Fibroblast of lung (primary cell): ENCODE data around the gene KIF19.

Source experiments
- CTCF ChIP-seq, 2 donors: IDR thresholded peaks in 1 of 2; conservative IDR thresholded peaks in 1 of 2; 1 replicate in 1 of 2; 2 replicates in 1 of 2; pipeline ENCODE4 v1.5.1; 2011 to 2012; ENCODE audit warnings: low read length in 2 of 2, control low read depth in 1 of 2, inconsistent platforms in 1 of 2, low read depth in 1 of 2, mild to moderate bottlenecking in 1 of 2
- EZH2 ChIP-seq: IDR thresholded peaks from 2 replicates; pipeline ENCODE4 v1.5.1; 2012; ENCODE audit warnings: low read length, control low read depth, mild to moderate bottlenecking; ENCODE audit errors: missing control alignments

- TF ChIP-seq CTCF (conservative IDR thresholded peaks at IDR 0.05 in 1 of 2, IDR thresholded peaks at IDR 0.05 in 1 of 2; ENCODE audit: low read depth in 1 of 2, low read length in 2 of 2), result no peak
- TF ChIP-seq EZH2, result no peak
Measured at GRCh38 chr17:74374858-74375257, 48.8 kb downstream of the KIF19 start.
